Fibroblast of the aortic adventitia (primary cell): Measurements from ENCODE around the gene LGR5. TPM values are rescaled to one million over a fixed set of nuclear protein-coding genes. Genes with fewer than 3 reads are reported as not detected.

Experiments
- DNase-seq: peaks from one replicate; pipeline ENCODE4 v3.0.0-alpha.2; 2010; ENCODE audit warnings: low read depth
- H3K4me3 ChIP-seq: 2 replicates; pipeline ENCODE4 v1.5.1; 2011; ENCODE audit warnings: low read depth, mild to moderate bottlenecking, control low read depth, low read length, moderate library complexity
- total RNA-seq: library from RNA; depleted of rRNA; stranded (reverse); fragments of >200 nt; gene quantifications from 2 replicates; pipeline ENCODE4 v1.2.3, GENCODE V29; 2012; ENCODE audit warnings: low replicate concordance
- TF ChIP-seq, protein P1 (sequence below): IDR thresholded peaks from 2 replicates; pipeline ENCODE4 v1.5.1; 2011; ENCODE audit warnings: mild to moderate bottlenecking, low read length, control low read depth, inconsistent platforms; ENCODE audit not compliant: insufficient read depth

Gene LGR5
- total RNA-seq, 1 donor: 7.8 TPM

DNA sequence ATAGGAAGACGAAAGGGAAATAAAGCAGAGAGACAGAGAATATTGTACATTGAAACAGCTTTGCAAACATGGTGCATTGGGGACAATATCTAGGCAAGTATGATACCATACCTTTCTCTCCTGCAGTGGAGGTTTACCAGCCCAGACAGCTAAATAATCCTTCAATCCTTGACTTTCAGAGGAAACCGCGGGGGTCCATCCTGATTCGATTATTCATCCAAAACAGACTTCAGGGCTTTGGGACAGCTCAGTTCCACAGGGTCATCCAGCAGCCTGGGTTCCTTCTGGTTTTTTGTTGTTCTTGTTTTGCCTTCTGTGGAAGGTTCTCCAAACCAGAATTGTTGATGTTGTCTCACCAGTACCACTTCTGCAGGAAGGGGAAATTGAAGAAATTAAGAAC is 81.5 kb downstream of the LGR5 start:
- TF ChIP-seq, protein P1, sequence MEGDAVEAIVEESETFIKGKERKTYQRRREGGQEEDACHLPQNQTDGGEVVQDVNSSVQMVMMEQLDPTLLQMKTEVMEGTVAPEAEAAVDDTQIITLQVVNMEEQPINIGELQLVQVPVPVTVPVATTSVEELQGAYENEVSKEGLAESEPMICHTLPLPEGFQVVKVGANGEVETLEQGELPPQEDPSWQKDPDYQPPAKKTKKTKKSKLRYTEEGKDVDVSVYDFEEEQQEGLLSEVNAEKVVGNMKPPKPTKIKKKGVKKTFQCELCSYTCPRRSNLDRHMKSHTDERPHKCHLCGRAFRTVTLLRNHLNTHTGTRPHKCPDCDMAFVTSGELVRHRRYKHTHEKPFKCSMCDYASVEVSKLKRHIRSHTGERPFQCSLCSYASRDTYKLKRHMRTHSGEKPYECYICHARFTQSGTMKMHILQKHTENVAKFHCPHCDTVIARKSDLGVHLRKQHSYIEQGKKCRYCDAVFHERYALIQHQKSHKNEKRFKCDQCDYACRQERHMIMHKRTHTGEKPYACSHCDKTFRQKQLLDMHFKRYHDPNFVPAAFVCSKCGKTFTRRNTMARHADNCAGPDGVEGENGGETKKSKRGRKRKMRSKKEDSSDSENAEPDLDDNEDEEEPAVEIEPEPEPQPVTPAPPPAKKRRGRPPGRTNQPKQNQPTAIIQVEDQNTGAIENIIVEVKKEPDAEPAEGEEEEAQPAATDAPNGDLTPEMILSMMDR: no peak
- DNase-seq: no peak
- no peak overlapping the region for H3K4me3 ChIP-seq

DNA sequence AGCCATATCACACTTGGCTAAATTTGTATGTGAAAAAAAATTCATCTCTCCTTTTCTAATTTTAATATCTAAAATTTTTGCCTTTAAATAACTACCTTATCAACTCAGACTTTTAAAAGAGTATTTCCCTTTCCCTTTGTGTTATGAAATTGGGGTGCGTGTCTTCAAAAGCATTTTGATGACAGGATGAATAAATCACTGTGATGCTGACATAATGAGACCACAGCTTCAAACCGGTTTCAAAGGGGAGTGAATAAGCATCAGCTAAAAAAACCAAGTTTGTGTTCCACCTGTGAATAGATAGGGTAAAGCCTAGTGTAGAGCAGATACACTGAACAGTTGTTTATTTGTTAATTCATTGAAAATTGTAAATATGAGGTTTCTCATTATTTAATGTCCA is 85.0 kb downstream of the LGR5 start:
- no peak overlapping the region for H3K4me3 ChIP-seq
- TF ChIP-seq, protein P1: no peak
- no peak for DNase-seq

DNA sequence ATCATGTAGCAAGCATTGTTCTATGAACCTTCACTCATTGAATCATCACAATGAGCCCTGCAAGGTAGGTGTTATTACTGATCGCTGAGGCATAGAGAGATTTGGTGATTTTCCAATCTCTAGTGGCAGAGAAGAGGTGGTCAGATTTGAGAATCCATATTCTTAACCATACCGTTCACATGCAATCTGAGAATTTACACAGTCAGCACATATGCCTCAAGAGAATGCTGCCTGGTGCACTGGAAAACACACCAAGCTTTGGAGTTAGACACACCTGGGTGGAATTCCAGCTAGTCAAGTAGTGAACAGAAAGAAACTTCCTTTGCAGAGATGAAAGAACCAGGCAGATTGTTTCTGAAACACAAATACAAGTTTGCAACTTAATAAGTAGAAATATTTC is 94.1 kb downstream of the LGR5 start:
- no peak for DNase-seq
- TF ChIP-seq, protein P1: no peak
- H3K4me3 ChIP-seq: no peak overlapping the region

DNA sequence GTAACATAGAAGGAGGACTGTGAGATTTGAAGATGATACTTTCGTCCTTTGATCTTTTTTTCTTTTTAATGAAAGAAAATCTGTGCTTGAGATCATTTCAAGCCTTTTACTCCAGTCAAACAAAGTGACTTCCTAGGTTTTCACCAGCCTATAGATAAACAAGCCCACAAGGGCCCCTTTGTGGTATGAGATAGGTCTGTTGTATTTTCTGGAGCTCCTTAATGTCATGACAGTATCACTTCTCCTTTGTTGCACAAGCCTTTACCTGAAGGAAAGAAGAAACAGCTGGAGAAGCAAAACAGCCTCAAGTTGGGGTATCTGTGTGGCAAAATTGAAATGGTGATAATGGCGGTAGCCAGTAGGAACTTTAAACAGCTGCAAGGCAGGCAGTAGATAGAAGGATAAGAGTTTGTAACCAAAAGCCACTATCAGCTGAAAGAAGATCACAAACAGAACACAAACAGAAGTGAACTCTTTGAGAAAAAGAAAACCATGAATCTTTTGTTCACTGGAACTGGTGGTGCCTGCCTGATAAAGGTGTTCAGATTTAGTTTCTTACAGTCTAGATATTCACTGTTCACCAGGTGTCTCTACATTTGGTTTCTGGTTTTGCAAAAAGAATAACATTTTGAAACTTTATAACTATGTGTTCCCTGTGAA is 96.8 kb downstream of the LGR5 start:
- TF ChIP-seq, protein P1: no peak
- no peak for DNase-seq
- H3K4me3 ChIP-seq: no peak overlapping the region

DNA sequence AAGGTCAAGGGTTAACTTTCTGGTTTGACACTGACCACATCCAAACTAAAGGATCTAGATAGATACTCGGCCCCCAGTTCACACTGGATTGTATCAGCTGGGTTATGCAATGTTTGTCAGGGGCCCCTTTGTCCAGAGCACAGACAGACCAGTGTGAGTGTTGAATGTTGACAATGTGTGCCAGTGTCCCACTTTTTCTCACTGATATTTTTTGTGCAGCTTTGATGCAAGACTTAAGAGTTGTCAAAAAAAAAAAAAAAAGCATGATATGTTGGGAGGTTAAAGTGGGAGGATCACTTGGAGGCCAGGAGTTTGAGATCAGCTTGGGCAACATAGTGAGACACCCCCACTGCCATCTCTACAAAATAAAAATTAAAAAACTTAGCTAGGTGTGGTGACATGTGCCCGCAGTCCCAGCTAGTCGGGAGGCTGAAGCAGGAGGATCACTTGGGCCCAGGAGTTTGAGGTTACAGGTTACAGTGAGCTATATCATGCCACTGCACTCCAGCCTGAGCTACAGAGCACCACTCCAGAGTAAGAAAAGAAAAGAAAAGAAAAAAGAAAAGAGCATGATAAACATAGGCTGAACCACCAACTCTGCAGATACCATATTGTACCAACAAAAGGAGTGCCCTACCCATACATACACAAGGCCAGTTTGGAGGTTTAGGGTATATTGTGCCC is 97.5 kb downstream of the LGR5 start:
- TF ChIP-seq, protein P1: no peak
- DNase-seq: no peak

DNA sequence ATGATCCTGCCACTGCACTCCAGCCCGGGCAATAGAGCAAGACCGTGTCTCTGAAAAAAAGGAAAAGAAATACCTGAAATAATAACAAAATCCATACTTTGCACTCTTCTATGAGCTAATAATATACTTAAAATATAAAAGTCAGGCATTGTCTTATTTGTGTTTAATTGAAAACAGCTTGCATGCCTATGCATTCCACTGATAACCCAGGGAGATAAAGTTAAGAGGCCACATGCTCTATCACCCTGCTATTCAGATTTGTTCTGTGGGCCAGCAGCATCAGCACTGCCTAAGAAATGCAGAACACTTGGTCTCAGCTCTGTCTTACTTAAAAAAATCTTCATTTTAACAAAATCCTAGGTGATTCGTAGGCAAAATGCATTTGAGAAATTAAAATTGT is 99.2 kb downstream of the LGR5 start:
- H3K4me3 ChIP-seq: no peak overlapping the region
- TF ChIP-seq, protein P1: no peak
- peak; percentile 9 for DNase-seq

More for the DNA sequence above, 97.5 kb downstream of the LGR5 start:
- no peak overlapping the region for H3K4me3 ChIP-seq
